Stimulated activated CD8-positive, alpha-beta memory T cell treated with anti-CD3 and anti-CD28 coated beads, Interleukin-12 subunit alpha, Interleukin-12 subunit beta, amount 100 ng/mL, for 4 hours (primary cell): Measurements from ENCODE around the gene LARGE2.

Source experiments
- DNase-seq: peaks from one replicate; pipeline ENCODE4 v3.0.0-alpha.2; 2020; ENCODE audit warnings: low read depth

Gene LARGE2

DNA sequence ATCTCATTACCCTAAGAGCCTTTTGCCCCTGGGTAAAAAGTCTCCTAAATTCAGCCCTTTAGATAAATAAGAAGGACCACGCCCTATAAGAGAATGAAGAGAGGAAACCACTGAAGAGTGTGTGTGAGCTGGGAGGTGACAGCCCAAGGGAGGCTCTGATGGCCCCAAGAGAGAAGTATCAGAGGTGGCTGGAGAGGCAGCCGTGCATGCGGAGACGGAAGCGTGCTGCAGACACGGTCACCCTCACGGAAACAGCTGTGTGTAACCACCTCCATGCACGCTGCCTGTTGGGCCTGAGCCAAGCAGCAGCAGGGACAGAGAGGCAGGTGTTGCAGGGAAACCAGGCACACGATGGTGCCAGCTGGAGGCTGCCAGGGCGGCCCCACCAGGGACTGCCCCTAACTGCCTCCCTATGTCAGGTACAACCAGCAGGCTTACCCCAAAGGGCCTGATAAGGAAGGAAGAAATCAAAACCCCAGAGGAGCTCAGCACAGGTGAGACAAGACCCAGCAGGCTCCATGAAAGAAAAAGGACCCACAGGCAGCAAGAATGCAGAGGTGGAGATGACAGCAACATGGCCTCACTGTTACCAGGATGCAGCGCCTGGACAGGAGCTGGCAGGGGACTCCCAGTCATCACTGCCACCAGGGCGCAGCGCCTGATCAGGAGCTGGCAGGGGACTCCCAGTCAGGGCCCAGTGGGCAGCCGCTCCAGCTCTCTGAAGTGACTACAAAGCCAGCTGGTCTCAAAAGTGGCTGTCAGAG lies 7.8 kb downstream of the LARGE2 start:
- no peak for DNase-seq

DNA sequence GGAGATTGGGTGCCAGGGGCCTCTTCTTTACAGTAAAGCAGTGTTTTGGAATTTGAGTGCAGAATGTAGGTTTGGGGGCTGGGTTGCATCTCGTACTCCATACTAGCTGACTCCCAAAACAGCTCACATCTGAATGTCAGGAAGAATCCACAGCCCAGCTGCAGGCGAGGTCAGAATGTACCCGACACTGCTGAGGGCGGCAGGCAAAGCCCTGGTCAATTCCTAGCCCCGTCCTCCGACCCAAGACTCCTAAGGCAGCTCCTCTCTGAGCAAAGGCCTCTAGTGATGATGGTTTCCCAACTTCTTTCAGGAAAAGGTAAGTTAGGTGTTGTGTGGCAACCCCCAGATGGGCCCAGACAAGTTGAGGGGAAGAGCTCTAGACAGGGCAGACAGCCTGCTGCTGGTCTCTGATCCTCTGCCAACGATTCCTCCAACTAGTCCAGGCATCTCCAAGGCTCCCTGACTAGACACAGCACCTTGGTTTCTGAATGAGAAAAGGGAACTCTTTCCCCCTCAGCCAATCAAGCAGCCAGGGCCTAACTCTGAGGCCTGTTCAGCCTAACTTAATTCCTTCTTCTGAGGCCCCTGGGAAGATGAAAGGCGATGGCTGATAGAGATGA lies 8.6 kb downstream of the LARGE2 start:
- DNase-seq = no peak

DNA sequence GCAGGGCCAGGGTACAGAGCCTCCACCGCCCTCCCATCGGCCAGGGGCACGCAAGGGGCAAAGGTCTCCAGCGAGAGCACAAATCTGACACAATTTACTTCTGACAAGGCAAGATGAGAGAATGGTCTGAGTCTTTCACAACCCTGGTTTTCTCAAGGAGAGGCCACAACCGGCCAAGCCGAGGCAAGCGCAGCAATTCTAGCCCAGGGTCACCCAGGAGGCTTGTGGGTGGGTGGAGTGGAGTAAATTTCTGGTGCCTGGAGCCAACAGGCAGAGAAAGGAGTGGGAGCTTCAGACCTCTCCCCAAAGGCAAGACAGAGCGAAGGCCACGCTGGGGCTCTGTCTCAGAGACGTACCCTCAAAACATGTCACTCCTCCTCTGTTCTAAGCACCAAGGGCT lies 9.3 kb downstream of the LARGE2 start:
- no peak for DNase-seq

DNA sequence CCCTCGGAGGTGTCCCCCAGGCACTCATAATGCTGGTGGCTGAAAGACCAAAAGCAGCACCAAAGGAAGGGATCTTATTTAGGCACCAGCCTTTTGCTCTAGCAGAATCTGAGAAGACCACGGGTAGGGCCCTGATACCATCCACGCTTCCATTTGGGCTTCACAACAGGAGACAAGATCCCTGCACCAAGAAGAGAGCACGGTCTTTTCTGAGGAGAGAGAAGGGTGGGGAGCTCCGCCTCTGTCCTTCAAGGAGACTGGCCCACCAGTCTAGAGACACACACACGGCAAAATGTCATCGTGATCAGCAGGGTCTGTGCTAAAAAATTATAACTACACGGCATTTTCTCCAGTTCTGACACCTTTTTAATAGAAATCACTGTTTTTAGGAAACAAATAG lies 9.8 kb downstream of the LARGE2 start:
- no peak for DNase-seq

DNA sequence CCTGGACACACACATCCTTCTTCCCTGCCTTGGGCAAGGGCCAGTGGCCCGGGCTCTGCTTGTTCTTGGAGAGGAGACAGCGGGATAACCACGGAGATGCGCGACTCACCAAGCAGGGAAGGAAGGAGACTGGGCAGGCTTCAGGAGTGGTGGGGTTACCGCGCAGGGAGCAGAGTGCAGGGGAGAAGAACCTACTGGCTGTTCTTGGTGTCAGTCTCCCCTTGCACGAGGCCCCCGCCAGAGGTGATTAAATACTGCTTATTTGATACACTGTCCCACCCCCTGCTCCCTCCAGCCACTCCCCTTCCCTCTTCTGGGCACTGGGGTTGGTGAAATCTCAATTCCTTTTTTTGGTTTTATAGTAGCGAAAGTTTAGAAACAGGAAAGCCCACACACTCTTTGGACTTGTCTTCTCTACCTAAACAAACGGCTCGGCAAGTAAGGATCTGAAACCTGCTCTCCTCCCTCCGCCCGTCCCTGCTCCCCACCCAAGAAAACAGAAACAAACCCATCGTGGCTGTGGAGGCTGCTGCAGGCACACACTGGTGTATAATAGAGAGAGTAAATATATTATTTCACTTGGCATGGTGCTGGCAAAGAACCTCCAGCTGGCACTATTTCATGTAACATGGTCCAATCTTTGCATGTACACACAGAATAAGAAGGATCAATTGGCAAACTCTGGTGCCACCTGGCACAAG lies 10.8 kb downstream of the LARGE2 start:
- DNase-seq = no peak

DNA sequence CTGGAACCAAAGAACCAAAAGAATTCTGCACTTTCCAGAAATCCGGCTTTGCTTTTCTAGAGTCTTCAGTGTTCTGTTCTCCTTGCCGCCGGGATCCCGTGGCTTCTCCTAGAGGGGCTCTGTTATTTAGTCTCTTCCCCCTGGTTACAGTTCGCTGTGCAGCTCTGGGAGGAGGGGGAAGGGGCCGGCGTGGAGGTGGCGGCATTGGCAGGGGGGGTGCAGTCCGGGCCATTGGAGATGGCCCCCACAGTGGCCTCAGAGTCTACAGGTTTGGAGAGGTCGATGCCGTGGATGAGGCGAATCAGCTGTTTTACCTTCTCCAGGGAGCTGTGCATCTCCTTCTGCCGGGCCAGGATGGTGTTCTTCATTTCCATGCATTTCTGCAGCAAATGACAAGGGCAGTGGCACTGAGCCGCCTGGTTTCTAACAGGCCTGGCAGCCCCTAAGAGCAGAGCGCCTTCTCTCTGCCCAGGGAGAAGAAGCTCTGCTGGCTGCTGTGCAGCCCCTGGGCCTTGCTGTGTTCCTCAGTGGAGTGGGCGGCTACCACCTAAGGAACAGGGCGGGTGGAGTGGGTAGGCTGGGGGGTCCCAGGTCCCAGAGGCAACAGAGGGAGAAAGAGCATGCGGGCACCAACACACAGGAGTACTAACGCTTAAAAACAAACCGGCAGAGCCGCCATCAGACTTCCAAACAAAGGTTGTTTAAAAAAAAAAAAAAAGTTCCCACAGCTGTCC lies 11.6 kb downstream of the LARGE2 start:
- no peak for DNase-seq

DNA sequence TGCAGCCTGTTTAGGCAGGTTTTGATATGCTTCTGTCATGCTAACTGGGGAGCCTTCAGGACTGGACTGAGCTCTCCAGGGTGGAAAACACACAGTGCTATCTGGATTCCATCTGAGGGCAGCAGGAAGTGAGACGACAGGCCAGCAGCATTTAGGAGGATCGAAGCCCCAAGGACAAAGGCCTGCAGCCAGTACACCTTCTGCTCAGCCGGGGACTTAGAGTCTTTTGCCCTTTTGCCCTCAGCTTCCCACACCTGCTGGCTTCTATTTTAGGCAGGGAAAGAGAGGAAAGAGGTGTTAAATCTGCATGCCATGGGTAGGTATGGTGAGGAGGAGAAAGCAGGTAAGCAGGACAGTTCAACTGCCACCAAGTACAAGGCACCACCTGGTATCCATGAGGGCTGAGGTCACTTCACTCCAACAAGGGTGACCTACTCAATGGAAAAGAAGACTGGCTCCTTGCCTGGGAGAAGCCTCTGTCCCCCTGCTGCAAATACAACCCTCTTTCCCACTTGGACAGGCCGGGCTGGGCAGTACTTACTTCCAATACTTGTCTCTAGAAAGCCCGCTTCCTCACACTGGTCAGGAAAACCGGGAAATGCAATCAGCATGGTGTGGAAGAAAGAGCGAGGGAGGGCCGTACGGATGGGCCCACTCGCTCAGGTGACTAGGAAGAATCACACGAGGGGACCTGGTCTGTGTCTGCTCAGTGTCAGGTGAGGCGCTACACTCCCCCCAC lies 12.3 kb downstream of the LARGE2 start:
- DNase-seq = no peak

DNA sequence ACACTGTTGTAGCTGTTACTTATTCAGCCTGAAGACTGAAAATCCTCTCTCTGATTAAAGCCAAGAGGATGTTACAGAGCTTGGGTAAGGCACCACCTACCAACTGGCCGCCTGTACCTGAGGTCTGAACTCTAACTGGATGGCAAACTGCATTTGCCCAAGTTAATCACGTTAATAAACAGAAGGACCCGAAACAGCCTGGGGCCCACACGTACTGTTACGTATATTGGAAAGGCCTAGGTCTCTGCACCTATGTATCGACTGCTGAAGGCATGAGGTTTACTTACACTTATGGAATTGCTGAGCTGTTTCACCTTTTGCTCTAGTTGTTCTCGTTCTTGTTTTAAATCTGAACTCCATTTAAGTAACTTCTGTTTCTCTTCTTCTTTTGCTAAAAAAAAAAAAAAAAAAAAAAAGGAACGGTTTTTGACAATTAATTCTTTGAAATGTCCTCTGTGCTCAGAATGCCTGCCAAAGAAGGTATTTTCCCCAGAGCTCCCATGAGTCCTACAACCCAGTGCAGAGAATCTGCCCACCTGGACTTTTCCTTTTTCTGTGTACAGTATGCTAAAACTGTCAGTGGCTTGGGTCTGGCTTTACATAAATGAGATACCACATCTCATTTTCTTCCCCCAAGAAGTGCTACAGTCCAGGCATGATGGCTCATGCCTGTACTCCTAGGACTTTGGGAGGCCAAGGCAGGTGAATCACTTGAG lies 13.1 kb downstream of the LARGE2 start:
- DNase-seq = no peak

DNA sequence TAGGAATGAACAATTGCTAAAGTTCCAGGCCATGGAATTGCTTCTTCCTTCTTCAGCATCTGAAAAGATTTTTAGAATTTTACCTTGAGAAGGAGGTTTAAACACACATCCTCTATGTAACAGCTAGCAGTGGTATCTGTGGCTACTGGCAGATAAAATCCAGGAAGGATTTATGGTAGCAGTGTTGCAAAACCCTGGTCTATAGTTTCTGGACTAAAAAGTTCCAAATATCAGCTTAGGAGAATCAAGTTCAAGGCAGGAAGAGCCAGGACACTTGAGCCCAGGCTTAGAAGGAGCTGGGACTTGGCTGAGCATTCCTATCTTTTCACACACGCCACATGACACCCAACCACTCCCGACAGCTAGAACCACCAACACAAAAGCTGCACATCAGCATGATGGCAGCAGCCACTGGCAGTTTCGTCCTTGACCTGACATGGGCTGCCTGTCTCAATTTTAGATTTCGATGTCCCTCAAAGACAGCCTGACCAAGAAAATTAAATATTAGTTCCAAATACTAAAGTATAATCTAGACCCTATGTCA lies 14.1 kb downstream of the LARGE2 start:
- no peak for DNase-seq

DNA sequence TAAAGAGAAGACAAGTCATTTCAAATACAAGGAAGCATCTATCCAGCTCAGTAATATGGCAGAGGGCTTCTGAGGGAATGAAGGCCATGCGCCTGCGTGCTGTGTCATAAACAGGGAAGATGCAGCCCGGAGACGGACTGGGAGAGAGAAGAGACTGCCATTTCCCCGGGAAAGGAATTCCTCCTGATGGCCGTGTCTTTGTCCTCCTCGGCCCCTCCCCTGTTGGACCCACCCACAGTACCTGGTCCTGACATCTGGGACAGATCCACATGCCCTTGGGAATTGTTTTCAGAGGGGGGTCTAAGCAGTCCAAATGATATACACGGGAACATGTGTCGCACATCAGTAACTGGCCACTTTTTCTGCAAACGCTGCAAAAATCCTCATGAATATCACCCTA lies 15.5 kb downstream of the LARGE2 start:
- DNase-seq = no peak

DNA sequence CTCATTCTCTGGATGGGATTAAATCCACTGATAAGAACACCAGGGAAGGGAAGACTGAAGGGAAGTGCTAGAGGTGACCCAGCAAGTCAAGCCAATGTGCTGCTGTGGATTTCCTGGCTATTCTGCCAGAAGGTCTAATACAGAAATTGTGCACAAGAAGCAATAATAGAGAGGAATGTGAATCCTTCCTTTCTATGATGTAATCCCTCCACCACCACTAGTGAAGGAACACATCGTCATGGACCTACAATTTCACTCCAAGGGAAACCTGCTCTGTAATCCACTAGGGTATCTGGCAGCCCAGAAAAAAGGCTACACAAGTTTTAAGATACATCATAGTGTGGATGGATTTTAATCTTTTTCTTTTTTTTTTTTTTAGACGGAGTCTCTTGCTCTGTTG lies 17.4 kb downstream of the LARGE2 start:
- no peak for DNase-seq

DNA sequence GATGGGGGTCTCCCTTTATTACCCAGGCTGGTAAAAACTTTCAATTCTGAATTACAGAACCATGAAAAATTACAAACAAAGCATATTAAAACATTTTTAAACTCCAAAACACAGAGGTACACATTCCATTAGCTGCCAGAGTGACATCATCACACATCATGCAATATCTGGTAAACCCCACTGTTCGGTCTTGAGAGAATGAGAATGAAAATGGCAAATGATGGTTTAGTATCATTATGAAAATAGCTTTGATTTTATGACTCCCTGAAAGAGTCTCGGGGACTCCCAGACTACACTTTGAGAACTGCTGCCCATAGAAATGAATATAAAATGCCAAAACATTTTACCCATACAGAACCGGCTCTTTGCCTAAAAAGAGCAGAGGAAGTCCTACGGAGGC lies 18.8 kb downstream of the LARGE2 start:
- no peak for DNase-seq

DNA sequence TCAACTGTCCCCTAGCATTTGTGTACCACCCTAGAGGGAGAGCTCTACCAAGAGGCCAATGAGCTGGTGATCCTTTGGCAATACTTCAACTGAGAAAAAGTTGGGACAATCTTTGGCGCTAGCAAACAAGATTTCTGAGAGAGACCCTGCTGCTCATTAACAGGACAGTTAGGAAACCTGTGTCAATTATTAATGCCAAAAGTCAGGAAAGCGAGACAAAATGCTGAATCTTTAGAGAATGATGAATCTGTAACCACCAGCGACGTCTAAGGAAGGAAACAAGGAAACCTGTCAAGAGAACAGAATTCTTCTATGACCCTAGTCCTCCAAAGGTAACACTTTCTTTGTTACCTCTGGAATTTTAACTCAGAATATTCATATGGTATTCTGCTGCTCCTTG lies 19.9 kb downstream of the LARGE2 start:
- DNase-seq = no peak

DNA sequence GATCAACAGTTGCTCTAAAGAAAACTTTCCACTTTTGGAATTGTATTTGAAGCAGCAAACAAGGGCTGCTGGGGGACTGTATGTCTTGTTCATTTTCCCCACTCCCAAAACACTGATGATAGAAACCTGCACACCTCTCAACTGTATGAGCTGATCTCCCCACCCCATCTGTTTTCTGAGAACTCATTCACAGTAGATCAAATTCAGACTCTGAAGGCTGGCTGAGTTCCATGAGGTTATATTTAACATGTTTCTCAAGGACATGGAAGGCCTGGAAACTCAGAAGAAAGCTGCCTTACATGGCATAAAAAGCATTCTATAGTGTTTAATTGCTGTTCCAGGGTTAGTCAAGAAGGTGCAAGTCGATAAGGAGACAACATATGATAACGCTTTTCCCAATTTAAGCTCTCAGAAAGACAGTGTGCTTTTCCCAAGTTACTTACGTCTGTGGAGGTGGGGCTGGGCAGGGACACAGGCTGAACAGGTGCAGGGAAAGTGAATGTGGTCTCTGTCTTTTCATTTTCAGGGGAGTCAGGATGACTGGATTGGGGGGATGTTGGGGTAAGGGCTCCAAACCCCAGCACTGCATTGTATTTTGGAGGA lies 23.0 kb downstream of the LARGE2 start:
- no peak for DNase-seq

DNA sequence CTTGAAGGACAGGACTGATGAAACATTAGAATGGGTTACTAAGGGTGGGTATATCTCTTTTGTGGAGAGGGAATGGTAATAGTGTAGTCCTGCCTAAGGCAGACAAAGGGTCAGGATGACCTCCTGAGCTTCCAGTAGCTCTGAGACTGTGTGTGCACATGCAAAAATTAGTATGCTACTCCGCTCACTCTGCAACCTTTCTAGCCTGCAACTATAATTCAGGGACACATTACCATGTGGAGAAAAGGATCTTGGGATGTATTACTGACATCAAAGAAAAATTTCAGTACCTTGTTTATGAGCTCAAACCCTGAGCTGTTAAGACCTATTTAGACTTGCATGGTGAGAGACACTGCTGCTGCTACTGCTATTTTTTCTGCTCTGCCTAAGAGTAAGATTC lies 25.4 kb downstream of the LARGE2 start:
- no peak for DNase-seq

DNA sequence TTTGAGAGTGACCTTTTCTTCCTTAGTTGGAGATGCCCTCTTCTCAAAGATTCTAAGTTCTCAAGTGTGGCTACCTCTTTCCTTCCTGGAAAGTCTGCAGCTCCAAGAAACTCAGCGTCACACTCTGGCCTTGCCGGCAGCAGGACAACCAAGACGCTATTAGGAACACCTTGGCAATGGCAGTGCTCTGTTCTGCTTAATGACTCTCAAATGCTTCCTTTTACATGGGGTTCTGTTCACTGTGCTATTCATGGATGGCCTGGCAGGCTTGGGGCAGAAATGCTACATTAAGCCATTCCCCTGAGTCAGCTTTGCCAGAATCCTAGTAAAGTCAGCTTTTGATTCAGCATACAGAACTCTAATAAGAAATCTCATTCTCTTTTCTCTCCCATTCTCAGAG lies 25.9 kb downstream of the LARGE2 start:
- no peak for DNase-seq

DNA sequence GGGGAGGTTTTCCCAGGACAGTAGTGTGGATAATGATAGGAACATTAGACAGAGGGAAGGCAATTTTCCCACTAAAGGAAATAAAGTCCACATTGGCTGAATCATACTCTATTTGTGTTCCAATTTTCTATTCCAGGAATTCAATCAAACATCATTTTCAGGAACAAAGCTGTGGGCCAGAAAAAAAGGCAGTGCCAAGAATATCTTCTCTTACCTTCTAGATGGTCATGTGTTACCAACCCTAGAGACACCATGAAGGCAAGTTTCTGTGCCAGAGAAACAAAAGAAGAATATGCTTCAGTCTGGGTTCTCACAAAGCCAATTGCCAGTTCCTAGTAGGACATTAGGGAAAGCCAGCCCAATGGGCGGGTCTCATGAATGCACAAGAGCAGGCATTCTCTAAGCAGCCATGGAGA lies 27.5 kb downstream of the LARGE2 start:
- no peak for DNase-seq

DNA sequence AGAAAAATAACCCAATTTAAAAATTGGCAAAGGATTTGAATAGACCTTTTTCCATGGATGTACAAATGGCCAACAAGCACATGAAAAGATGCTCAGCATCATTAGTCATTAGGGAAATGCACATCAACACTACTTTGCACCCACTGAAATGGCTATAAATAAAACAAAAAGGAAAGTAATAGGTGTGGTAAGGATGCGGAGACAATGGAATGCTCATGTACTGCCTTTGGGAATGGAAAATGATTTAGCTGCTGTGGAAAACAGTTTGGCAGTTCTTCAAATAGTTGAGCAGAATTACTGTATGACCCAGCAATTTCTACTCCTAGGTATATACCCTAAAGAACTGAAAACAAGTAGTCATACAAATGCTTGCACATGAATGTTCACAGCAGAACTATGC lies 37.4 kb downstream of the LARGE2 start:
- DNase-seq = no peak

DNA sequence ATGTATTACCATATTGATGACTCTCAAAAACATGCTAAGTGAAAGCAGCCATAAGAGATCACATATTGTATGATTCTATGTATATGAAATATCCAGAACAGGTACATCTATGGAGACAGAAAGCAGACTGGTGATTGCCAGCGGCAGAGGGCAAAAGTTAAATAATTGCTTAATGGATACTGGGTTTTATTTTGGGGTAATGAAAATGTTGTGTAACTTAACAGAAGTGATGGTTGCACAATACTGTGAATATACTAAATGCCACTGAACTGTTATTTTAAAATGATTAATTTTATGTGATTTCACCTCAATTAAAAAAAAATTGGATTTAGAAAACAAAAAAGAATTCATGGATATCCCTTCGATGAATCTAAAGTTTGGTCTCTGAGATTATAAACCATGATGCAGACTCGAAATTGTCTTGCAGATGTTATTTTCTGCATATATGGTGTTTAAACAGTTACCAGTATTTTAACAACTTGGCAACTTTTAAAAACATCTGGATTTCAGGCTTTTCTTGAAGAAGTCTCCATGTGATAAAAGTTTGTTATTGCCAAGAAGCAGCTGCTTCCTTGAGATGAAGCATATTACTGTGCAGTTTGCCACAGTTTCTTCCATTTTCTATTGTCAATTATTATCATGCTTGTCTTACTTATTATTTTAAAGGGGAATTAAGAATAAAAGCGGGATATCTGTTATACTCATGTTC lies 38.1 kb downstream of the LARGE2 start:
- no peak for DNase-seq

DNA sequence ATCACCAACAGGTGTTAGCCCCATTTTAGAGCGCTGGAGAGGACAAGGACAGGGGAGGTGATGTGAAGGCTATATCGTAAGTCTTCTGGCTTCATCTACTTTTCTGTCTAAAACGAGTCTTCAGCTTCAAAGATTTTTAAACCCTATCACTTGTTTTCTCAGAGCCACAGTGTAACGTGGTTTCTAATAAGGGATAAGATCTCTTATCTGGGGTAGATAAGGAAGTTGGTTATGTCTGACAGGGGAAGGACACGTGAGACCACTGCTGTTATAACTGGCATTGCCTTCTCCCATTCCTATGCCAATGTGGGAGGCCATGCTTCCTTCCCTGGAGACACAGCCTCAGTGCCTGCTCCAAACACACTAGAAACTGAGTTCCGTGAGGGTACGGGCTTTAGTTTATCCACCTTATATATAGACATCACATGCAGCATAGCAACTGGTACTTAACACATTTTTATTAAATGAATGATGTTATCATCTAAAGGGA lies 39.3 kb downstream of the LARGE2 start:
- no peak for DNase-seq
